Stimulated activated CD8-positive, alpha-beta memory T cell treated with anti-CD3 and anti-CD28 coated beads, Interleukin-12 subunit alpha, Interleukin-12 subunit beta, amount 100 ng/mL, for 24 hours (primary cell): ENCODE results near the gene DCDC2B.
"Not testable (repeated sequence)": the region's sequence is repeated elsewhere in the genome, so short reads cannot be mapped to it uniquely, and the experiment has no call there.

Experiments
- DNase-seq: peaks from one replicate; pipeline ENCODE4 v3.0.0-alpha.2; 2020; ENCODE audit errors: extremely low read depth

Gene DCDC2B

DNA sequence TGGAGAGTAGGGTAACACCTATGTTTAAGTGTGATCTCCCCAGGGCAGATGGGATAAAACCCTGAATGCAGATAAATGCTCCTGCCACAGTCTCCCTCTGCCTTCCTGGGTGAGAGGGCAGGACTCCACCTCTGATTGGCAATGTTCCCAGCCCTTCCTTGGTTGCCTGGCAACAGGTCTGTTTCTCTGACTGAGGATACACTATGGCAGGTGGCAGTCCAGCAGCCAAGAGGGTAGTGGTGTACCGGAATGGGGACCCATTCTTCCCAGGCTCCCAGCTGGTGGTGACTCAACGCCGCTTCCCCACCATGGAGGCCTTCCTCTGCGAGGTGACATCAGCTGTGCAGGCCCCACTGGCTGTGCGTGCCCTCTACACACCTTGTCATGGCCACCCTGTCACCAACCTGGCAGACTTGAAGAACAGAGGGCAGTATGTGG is at the start of gene DCDC2B:
Gene DCDC2B (plus strand): TSS at position 199 of the 438 bp plus-strand sequence. CDS start 5 bp downstream, at position 204.
- no peak for DNase-seq

DNA sequence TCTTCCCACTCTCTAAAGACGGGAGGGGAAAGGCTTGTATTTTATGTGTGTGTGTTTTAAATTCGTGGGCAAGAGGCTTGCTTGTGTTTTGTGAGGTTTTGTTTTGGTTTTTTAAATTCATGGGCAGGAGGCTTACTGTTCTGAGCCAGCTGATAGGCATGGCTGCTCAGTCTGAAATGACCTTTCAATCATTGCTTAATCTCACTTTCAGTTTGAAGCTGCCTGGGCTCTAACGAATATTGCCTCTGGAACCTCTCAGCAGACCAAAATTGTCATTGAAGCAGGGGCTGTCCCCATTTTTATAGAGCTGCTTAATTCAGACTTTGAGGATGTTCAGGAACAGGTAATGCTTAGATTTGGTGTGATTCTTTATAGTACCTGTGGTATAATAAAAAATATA is 49.7 kb upstream of the DCDC2B start:
- no peak for DNase-seq

DNA sequence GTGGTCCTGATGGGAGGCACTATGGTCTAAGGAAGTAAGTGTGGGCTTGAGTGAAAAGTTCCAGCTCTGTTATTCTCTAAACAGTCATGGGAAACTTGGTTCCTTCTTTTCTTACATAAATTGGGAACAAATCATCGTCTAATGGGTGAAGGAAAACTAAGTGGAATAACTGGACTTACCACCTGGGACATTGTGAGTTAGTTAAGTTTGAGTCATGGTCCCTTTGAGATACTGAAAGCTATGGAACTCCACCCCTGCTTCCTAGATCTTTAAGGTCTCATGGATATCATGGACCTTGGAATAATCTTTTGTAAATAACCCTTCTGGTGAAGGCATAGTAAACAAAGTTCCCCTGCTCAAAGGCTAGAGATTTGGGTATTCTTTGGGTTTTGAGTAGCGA is 45.5 kb upstream of the DCDC2B start:
- no peak for DNase-seq

DNA sequence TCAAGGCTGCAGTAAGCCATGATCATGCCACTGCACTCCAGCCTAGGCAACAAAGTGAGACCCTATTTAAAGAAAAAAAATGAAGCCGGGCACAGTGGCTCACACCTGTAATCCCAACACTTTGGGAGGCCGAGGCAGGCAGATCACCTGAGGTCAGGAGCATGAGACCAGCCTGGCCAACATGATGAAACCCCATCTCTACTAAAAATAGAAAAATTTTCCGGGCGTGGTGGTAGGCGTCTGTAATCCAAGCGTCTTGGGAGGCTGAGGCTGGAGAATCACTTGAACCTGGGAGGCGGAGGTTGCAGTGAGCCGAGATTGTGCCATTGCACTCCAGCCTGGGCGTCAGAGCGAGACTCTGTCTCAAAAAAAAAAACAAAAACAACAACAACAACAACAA is 43.3 kb upstream of the DCDC2B start:
- not testable (repeated sequence) for DNase-seq

DNA sequence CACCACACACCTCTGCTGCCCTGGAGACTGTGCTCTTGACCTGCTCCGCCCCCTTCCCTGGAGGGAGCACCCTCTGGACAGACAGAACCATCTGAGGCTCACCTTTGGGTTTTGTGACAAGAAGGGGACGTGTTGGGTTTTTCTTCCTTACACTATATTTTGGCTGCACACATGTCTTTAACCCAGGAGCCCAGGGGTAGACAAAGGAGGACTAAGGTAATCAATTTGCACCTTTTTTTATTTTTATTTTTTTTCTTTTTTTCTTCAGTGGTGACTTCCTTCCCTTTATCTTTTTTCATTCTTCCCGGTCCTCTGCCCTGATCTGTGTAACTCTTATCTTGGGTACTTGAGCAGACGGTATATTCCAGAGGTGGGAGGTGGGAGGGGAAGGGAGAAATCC is 37.9 kb upstream of the DCDC2B start:
- no peak for DNase-seq

DNA sequence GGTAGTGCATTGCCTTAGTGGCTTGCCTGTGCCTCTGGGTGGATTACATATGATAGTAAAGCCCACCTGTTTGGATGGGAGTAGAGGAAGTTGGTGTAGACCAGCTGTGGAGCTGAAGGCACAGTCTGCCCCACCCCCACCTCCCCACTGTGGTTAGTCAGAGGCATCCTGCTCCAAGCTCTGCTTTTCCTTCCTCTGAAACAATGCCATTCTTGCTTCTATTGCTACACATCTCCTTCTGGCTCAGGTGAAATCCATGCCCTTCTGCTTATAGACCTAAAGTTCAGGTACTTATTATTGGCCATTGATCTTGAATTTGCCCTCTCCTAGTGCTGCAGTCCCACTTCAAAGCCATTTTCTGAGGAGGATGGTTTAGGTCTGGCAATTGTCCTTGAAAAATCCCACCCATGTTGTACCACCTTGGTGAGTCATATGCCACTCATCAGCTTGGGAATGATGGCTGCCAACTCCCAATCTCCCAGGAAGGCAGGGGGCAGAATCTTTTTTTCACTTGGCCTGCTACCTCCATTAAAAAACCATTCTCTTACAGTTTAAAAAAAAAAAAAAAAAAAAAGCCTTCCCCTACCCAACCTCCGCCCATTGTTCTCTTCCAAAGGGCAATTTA is 36.2 kb upstream of the DCDC2B start:
- no peak for DNase-seq

DNA sequence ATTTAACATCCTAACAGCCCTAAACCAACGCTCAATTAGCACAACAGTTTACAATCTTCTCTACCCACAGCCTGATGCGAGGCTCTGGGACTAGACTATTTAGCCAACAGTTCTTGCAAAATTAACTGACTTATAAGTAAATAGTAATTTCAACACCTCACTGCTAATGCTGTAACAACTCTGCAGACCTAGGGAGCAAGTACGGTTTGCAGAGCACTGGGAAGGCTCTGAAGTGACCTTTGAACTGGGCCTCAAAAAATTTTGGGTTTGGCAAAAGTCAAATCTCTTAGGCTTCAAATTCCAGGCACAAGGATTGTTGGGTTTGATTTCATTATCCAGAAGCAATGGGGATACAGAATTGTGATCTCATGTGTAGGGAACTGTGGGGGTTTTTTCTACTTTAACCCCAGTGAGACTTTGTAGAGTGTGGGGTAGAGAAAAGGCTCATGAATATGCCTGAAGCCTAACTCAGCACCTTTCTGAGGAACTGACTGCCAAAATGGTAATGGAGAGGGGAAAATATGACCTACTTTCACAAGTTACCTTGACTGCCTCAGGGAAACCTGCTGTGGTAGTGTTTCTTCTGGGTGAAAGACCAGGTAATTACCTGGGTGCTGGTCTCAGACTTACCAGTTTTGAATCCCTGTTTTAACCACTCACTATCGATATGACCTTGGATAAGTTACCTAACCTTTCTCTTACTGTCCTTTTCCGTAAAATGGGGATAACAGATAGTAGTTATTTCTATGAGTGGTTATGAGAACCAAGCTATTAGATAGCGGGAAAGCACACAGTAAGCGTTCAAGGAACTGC is 30.3 kb upstream of the DCDC2B start:
- no peak for DNase-seq

DNA sequence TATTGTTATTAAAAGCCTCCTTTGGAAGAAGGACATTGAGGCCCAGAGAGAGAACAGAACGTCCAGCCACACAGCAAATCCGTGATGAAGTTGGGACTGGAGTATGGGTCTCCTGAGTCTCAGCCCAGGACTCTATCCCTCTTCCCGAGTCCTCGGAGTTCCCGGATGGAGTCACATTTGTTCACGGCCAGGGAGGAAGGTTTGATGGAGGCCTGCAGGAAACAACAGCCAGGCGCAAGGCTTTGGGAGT is 29.8 kb upstream of the DCDC2B start:
- DNase-seq, result no peak

DNA sequence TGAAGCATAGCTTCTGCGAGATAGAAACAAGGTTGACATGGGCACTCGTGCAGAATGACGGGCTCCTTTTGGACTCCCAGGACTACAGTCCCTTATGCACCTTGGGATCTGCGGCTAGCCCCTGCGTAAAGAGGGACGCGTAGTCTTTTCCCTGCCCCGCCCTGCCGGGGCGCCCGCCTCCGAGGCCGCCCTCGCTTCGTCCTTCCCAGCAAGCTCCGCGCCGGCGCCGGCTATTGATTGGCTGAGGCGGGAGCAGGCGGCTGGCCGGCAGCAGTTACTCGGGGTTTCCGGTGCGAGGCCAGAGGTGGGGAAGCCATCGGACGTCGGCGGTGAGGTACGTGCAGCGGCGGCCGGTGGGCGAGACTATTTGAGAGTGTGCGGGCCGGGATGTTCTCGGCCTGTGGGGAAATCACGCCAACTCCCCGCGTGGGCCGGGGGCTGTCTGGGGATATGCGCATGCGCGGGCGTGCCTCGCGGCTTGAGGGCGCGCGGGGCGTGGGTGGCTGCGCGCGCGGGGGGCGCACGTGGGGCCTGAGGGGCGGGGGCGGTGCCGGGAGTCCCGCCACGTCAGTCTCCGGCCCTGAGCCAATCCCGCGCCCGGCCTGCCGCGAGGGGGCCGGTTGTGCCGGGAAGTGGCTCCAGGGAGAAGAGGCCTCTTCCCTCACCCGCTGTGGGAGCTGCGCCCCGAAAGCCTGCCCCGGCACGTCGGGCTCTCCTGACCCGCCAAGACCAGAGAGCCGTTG is 29.3 kb upstream of the DCDC2B start, which contains the start of gene TXLNA:
Gene TXLNA (plus strand): TSS at position 233 of the 743 bp plus-strand sequence. CDS start 671 bp downstream, outside the sequence.
- DNase-seq, result peak; percentile 77

DNA sequence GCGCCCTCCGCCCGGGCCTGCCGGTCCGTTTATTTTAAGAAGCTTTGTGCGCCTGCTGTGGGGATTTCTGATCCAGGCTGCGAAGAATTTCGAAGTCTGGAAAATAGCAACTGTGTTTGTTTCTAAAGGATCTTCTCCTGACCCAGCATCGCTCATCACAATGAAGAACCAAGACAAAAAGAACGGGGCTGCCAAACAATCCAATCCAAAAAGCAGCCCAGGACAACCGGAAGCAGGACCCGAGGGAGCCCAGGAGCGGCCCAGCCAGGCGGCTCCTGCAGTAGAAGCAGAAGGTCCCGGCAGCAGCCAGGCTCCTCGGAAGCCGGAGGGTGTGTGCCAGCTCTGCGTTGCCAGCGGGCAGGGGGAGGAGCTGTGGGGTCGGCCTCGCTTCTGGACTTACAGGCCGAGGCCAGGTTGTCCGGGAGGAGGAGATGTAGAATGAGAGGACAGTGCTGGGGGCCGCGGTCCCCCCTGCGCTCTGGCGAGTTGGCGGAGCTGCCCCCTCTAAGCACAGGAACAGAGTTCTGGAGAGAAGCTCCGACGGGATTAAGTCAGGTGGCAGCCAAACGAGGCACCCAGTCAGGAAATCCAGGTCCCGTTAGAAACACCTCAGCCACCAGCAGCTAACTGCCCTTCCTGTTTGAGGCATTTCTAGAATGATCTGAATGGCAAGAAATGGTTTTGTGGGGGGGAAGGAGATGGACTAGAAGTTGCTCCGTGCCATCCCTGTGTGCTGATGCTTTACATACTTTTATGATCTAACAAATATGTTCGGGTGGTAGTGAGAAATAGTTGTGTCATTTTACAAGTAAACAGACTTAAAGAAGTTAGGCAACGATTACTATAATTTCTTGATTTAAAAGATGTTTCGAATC is 28.5 kb upstream of the DCDC2B start:
- DNase-seq, result no peak

DNA sequence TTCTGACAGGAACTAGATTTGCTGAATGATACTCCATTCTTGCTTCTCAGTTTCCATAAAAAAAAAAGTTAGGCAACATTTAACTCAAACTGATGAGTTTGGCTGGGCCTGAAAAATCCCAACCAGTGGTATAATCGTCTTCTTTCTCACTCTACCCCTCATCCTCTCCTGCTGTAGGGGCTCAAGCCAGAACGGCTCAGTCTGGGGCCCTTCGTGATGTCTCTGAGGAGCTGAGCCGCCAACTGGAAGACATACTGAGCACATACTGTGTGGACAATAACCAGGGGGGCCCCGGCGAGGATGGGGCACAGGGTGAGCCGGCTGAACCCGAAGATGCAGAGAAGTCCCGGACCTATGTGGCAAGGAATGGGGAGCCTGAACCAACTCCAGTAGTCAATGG is 27.8 kb upstream of the DCDC2B start:
- no peak for DNase-seq

DNA sequence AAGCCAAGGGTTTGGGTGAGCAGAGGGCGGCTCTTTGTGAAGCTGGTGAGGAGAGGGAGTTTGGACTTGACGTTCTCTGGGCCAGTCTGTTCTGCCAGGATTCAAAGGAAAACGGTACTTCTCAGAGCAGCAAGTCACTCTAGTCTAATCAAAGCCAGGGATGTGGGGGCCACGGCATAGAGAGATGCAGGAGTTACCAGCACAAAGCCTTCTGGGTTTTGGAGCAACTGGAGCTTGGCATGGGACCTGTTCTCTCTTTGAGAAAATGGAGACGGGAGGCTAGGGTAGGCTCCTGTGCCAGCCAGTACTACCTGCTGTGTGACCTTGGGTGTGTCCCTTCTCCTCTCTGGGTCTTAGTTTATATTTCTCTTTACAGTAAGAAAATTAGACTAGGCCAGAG is 27.3 kb upstream of the DCDC2B start:
- no peak for DNase-seq

DNA sequence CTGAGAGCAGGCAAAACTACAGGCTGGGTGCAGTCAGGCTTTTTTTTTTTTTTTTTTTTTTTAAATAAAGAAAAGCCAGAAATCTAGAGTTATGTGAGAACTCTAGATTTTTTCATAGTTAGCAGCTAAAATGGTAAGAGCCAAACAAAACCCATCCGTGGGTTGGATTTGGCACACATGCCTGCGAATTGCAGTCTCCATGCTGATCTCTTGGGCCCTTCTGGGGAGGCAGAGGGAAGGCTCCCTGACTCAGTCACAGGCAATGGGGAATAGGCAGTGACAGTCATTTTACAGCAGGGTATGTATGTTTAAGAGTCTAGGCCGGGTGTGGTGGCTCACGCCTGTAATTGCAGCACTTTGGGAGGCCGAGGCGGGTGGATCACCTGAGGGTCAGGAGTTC is 26.8 kb upstream of the DCDC2B start:
- DNase-seq, result no peak

DNA sequence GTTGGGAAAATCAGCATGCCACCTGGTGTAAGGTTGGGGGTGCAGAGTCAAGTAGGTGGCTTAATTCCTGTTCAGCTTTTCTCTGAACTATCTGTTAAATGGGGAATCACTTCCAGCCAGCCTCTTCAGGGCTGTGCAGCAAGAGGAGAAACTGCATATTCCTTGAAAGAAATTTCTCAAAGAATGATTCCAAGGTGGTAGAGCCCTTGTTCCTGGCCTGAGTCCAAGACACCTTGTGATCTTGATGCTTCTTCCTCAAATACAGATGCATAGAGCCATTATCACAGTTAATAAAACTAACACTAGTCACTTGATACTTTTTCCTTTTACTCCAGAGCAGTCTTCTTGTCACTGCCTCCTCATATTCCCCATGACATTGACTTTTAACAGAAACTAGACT is 24.2 kb upstream of the DCDC2B start:
- DNase-seq, result no peak

DNA sequence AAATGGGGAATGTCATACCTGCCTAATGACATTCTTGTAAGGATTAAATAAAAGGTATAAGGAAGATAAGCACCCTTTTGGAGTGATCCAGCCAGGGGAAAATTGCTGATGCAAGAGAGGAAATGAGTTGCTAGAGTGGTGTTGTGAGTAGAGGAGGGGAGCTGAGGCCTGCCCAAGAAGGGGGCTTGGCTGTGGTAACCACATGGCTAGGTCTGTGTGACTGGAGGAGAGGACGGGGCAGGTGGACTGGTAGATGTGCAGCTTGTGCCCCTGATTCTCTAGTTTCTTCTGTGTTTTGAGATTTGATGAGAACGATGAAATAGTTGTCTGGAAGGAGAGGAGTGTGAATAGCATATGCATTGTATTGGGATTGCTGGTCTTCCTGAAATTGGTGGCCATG is 22.8 kb upstream of the DCDC2B start:
- DNase-seq, result no peak

DNA sequence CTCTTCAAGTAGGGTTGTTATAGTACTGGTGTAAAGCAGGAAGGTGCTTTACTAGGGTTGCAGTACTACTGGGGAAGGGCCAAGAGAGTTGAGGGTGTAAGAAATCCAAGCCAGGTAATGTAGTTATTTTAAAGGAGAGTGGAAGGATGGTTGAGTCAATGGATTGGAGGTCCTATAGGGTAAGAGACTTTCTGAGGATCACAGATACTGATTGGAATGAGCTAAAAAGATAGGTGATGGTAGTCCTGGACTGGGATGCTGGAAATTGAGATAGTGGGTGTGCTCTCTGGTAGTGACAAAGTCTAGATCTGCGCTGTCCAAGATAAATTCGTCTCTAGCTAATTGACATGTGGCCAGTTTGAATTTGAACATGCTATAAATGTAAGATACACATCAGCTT is 22.4 kb upstream of the DCDC2B start:
- no peak for DNase-seq

DNA sequence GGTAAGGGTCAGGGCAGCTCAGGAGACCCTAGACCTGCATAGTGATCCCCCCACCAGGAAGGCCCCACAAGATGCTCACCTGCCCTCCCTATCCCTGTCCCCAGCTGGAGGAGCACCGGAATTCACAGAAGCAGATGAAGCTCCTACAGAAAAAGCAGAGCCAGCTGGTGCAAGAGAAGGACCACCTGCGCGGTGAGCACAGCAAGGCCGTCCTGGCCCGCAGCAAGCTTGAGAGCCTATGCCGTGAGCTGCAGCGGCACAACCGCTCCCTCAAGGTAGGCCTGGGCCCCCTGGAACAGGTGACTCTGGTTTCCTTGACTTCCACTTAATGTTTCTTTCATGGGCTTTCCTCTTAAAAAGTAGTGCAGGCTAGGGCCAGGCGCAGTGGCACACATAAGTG is 21.0 kb upstream of the DCDC2B start:
- no peak for DNase-seq

DNA sequence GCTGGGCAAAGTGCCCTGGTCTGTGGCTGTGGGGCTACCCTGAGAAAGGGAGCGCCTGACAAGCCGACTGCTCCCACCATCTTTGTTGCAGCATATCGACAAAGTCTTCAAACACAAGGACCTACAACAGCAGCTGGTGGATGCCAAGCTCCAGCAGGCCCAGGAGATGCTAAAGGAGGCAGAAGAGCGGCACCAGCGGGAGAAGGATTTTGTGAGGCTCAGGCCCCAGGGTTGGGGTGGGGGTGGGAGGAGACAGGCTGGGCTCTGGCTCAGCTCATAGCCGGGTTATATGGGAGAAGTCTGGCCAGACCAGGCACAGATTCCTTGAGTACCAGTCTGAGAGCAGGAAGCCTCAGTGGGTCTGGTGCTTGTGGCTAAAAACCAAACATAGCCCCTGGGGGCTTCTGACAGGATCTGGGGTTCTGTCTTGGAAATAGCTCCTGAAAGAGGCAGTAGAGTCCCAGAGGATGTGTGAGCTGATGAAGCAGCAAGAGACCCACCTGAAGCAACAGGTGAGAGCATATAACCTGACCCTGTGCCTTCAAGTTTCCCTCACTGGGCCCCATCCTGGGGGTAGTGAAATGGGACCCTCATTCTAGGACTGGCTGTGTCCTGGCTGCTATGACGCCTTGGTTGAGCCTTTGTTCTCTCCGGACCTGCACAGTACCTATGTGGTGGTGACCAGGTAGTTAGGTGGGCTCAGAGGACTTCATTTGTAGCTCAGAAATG is 16.5 kb upstream of the DCDC2B start:
- no peak for DNase-seq

DNA sequence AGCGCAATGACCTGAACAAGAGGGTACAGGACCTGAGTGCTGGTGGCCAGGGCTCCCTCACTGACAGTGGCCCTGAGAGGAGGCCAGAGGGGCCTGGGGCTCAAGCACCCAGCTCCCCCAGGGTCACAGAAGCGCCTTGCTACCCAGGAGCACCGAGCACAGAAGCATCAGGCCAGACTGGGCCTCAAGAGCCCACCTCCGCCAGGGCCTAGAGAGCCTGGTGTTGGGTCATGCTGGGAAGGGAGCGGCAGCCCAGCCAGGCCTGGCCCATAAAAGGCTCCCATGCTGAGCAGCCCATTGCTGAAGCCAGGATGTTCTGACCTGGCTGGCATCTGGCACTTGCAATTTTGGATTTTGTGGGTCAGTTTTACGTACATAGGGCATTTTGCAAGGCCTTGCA is 13.9 kb upstream of the DCDC2B start:
- DNase-seq, result no peak

DNA sequence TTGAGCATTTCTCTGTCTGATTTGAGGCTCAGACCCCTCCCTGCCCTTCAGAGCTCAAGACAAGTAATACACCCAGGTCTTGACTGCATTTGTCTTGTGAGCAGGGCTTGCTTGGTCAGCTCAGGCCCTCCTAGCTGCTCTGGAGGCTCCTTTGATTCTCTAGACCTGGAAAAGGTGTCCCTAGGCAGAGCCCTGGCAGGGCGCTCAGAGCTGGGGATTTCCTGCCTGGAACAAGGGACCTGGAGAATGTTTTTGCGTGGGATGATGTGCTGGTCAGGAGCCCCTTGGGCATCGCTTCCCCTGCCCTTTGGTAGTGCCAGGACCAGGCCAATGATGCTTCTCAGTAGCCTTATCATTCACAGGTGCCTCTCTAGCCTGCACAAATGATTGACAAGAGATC is 13.4 kb upstream of the DCDC2B start:
- no peak for DNase-seq
